AG04449 (cell line): Measurements from ENCODE around the gene ADAMTS7.

Source experiments
- CTCF ChIA-PET: fragments of 350-600 bp; formaldehyde crosslinking; extraction: SDS; loops from one replicate; lab custom pipeline; 2021; ENCODE audit warnings: antibody characterized with exemption; lab: Yijun Ruan, JAX
- POLR2A ChIA-PET: fragments of 400-600, 350-600 bp; formaldehyde crosslinking; extraction: SDS; loops from one replicate; lab custom pipeline; 2020; ENCODE audit warnings: antibody characterized with exemption, inconsistent platforms; lab: Yijun Ruan, JAX
- DNase-seq: peaks from one replicate; pipeline ENCODE4 v3.0.0-alpha.2; 2010; ENCODE audit warnings: low read depth, low spot score
- H3K4me3 ChIP-seq: 2 replicates; pipeline ENCODE4 v1.5.1; 2011; ENCODE audit warnings: low read depth, mild to moderate bottlenecking, control low read depth, low read length
- CTCF ChIP-seq: IDR thresholded peaks from one replicate; pipeline ENCODE4 v1.5.1; 2011; ENCODE audit warnings: mild to moderate bottlenecking, moderate library complexity, low read length, control low read depth, inconsistent platforms; ENCODE audit not compliant: insufficient read depth; ENCODE audit errors: missing control alignments

The ADAMTS7 gene

GRCh38 chr15:78831229-78832207 is 20.3 kb upstream of the ADAMTS7 start:
- POLR2A ChIA-PET = no interaction called here
- no peak for DNase-seq
- H3K4me3 ChIP-seq = no peak overlapping the region
- CTCF ChIA-PET = interaction anchor here (1.0 to 1.5 kb wide), 3 partner anchors 10 to 20 kb away, joined by 4 to 7 read pairs (median 4); no protein-coding TSS in a partner anchor
- no peak for TF ChIP-seq CTCF

GRCh38 chr15:78830514-78831228 is 19.4 kb upstream of the ADAMTS7 start:
- DNase-seq = no peak
- CTCF ChIA-PET = interaction anchor here (1.5 kb wide), 1 partner anchor 19 kb away, joined by 4 read pairs; no protein-coding TSS in a partner anchor
- H3K4me3 ChIP-seq = no peak overlapping the region
- POLR2A ChIA-PET = no interaction called here
- TF ChIP-seq CTCF = no peak

- no peak for DNase-seq
- ChIA-PET POLR2A (no interaction called here), CTCF (interaction anchor here (0.7 kb wide), 1 partner anchor 117 kb away, joined by 3 read pairs; no protein-coding TSS in a partner anchor)
- no peak overlapping the region for H3K4me3 ChIP-seq
- no peak for TF ChIP-seq CTCF
Observed at GRCh38 chr15:78828920-78829319, 17.7 kb upstream of the ADAMTS7 start.

- no peak for TF ChIP-seq CTCF
- no peak overlapping the region for H3K4me3 ChIP-seq
- DNase-seq = no peak
- ChIA-PET POLR2A (no interaction called here), CTCF (interaction anchor here (2.2 kb wide), 1 partner anchor 10 kb away, joined by 11 read pairs; the partner anchor contains the start of gene ADAMTS7)
Observed at GRCh38 chr15:78822514-78822913, 11.2 kb upstream of the ADAMTS7 start.

GRCh38 chr15:78811825-78812183 is 540 bp upstream of the ADAMTS7 start:
- DNase-seq = no peak
- peak overlapping the region; percentile 57 for H3K4me3 ChIP-seq
- ChIA-PET CTCF (interaction anchor here (0.7 to 3.9 kb wide), 16 partner anchors 10 to 193 kb away, joined by 3 to 32 read pairs (median 6); no protein-coding TSS in a partner anchor), POLR2A (no interaction called here)
- no peak for TF ChIP-seq CTCF
